ENCODE measurements around the gene ENG.

- TF ChIP-seq POLR2A (IDR thresholded peaks at IDR 0.05; ENCODE audit: borderline replicate concordance, extremely low read depth, insufficient read depth, insufficient read length) (no peak), EZH2 (IDR thresholded peaks at IDR 0.05) (no peak)
- TF ChIP-seq, protein P1, sequence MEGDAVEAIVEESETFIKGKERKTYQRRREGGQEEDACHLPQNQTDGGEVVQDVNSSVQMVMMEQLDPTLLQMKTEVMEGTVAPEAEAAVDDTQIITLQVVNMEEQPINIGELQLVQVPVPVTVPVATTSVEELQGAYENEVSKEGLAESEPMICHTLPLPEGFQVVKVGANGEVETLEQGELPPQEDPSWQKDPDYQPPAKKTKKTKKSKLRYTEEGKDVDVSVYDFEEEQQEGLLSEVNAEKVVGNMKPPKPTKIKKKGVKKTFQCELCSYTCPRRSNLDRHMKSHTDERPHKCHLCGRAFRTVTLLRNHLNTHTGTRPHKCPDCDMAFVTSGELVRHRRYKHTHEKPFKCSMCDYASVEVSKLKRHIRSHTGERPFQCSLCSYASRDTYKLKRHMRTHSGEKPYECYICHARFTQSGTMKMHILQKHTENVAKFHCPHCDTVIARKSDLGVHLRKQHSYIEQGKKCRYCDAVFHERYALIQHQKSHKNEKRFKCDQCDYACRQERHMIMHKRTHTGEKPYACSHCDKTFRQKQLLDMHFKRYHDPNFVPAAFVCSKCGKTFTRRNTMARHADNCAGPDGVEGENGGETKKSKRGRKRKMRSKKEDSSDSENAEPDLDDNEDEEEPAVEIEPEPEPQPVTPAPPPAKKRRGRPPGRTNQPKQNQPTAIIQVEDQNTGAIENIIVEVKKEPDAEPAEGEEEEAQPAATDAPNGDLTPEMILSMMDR (IDR thresholded peaks at IDR 0.05 in 2 of 3, conservative IDR thresholded peaks at IDR 0.05 in 1 of 3; ENCODE audit: borderline replicate concordance in 1 of 3, insufficient read depth in 1 of 3, low read depth in 2 of 3, low read length in 2 of 3), result no peak
- TF ChIP-seq, protein P2, sequence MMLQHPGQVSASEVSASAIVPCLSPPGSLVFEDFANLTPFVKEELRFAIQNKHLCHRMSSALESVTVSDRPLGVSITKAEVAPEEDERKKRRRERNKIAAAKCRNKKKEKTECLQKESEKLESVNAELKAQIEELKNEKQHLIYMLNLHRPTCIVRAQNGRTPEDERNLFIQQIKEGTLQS (IDR thresholded peaks at IDR 0.05), result no peak
- TF ChIP-seq, protein P3, sequence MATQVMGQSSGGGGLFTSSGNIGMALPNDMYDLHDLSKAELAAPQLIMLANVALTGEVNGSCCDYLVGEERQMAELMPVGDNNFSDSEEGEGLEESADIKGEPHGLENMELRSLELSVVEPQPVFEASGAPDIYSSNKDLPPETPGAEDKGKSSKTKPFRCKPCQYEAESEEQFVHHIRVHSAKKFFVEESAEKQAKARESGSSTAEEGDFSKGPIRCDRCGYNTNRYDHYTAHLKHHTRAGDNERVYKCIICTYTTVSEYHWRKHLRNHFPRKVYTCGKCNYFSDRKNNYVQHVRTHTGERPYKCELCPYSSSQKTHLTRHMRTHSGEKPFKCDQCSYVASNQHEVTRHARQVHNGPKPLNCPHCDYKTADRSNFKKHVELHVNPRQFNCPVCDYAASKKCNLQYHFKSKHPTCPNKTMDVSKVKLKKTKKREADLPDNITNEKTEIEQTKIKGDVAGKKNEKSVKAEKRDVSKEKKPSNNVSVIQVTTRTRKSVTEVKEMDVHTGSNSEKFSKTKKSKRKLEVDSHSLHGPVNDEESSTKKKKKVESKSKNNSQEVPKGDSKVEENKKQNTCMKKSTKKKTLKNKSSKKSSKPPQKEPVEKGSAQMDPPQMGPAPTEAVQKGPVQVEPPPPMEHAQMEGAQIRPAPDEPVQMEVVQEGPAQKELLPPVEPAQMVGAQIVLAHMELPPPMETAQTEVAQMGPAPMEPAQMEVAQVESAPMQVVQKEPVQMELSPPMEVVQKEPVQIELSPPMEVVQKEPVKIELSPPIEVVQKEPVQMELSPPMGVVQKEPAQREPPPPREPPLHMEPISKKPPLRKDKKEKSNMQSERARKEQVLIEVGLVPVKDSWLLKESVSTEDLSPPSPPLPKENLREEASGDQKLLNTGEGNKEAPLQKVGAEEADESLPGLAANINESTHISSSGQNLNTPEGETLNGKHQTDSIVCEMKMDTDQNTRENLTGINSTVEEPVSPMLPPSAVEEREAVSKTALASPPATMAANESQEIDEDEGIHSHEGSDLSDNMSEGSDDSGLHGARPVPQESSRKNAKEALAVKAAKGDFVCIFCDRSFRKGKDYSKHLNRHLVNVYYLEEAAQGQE (IDR thresholded peaks at IDR 0.05; ENCODE audit: low read depth), result no peak
Measured at GRCh38 chr9:127815512-127816361, 38.7 kb downstream of the ENG start.
